ENCODE measurements around the gene CYB561.

The CYB561 gene

GRCh38 chr17:63447471-63448009 is 1.4 kb upstream of the CYB561 start:
- no peak for DNase-seq

GRCh38 chr17:63446753-63447470 is 806 bp upstream of the CYB561 start:
- peak; percentile 64 for DNase-seq

- no peak for DNase-seq
These were observed 544 bp downstream of the CYB561 start for GRCh38 chr17:63445571-63445953.

- DNase-seq = no peak
These were observed 1.0 kb downstream of the CYB561 start for GRCh38 chr17:63445065-63445464.

- DNase-seq = no peak
These were observed 1.6 kb downstream of the CYB561 start for GRCh38 chr17:63444457-63444856.

- DNase-seq = no peak
These were observed 3.1 kb downstream of the CYB561 start for GRCh38 chr17:63443053-63443452.

- no peak for DNase-seq
These were observed 3.5 kb downstream of the CYB561 start for GRCh38 chr17:63442549-63443035.

- DNase-seq = no peak
These were observed 4.0 kb downstream of the CYB561 start for GRCh38 chr17:63442074-63442473.

- no peak for DNase-seq
These were observed 4.5 kb downstream of the CYB561 start for GRCh38 chr17:63441654-63442053.

- no peak for DNase-seq
These were observed 5.3 kb downstream of the CYB561 start for GRCh38 chr17:63440770-63441335.

- no peak for DNase-seq
These were observed 5.9 kb downstream of the CYB561 start for GRCh38 chr17:63440127-63440769.

- peak; percentile 84 for DNase-seq
These were observed 6.4 kb downstream of the CYB561 start for GRCh38 chr17:63439687-63440086.

- DNase-seq = no peak
These were observed 7.7 kb downstream of the CYB561 start for GRCh38 chr17:63438092-63439051.

- no peak for DNase-seq
These were observed 8.6 kb downstream of the CYB561 start for GRCh38 chr17:63437287-63438091.

GRCh38 chr17:63436523-63437110 is 9.5 kb downstream of the CYB561 start:
- DNase-seq = no peak

GRCh38 chr17:63435681-63436522 is 10.2 kb downstream of the CYB561 start:
- no peak for DNase-seq

- DNase-seq = peak; percentile 42
These were observed 11.0 kb downstream of the CYB561 start for GRCh38 chr17:63434951-63435571.

GRCh38 chr17:63433746-63434591 is 12.1 kb downstream of the CYB561 start:
- DNase-seq = no peak

Data from MV-4-11 (cell line).